ENCODE data around the gene ZFR. TPM values are rescaled to one million over a fixed set of nuclear protein-coding genes. Genes with fewer than 3 reads are reported as not detected.

The ZFR gene
- polyA plus RNA-seq, 1 of the 3 experiments (the other 2 are of a cell fraction): 24.6 TPM

DNA sequence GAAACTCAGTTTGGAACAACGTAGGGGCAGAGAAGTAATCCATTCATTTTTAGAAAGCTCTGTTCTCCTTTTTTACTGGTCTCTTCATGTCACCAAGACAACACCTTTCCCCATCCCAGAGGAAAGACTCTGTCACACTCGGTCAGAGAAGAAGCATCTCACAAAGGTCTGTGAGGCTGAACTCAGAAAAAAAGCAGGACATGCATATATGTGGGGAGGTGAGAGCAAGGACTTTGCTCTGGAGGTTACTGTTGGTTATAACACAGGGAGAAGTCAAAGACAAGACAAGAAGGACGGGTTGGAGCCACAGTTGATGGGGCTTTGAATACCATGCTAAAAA lies 112.6 kb downstream of the ZFR start:
- H3K4me2 ChIP-seq: no peak overlapping the region
- no peaks in the 10 kb centered on the region for H4K20me1 ChIP-seq (ENCODE audit: insufficient read depth)
- no peaks in the 10 kb centered on the region for H3F3A ChIP-seq (replicated peaks; ENCODE audit: insufficient read depth)
- H3K4me1 ChIP-seq (ENCODE audit: control insufficient read depth in 1 of 2, insufficient read depth in 2 of 2, low read depth in 1 of 2, low read length in 1 of 2): no peaks in the 10 kb centered on the region
- no peaks in the 10 kb centered on the region for H3K36me3 ChIP-seq (replicated peaks in 1 of 2; ENCODE audit: control insufficient read depth in 1 of 2, insufficient read depth in 2 of 2, low read length in 1 of 2)
- H3K27me3 ChIP-seq (ENCODE audit: insufficient read depth): no peaks in the 10 kb centered on the region
- no peaks in the 10 kb centered on the region for H3K9me2 ChIP-seq
- POLR2A ChIA-PET: no interaction called here
- no peak for DNase-seq
- TF ChIP-seq GABPA (IDR thresholded peaks at IDR 0.05; ENCODE audit: low read depth): no peak
- no peak for TF ChIP-seq RFX5 (IDR thresholded peaks at IDR 0.05; ENCODE audit: low read length)
- TF ChIP-seq MXI1 (IDR thresholded peaks at IDR 0.05; ENCODE audit: low read depth, low read length): no peak
- no peak for TF ChIP-seq FOXJ3 (CRISPR knock-in tag; IDR thresholded peaks at IDR 0.05)
- H3K9me3 ChIP-seq: no peaks in the 10 kb centered on the region
- H3K4me3 ChIP-seq (ENCODE audit: low read depth in 2 of 2, low read length in 1 of 2): no peak overlapping the region
- no peak overlapping the region for H2AFZ ChIP-seq (ENCODE audit: low read depth)
- WGBS (ENCODE audit: low lambda C conversion rate): 37% methylated on average over 3 of the region's 3 CpGs
- CTCF ChIA-PET: interaction anchor here (1.3 to 5.6 kb wide), 2 partner anchors 11 to 99 kb away, joined by 6 to 71 read pairs; no protein-coding TSS in a partner anchor
- H3K79me2 ChIP-seq (ENCODE audit: insufficient read depth): no peaks in the 10 kb centered on the region
- no peak overlapping the region for H3K9ac ChIP-seq
- no peak overlapping the region for H3K27ac ChIP-seq (ENCODE audit: low read depth in 2 of 2, low read length in 1 of 2)

DNA sequence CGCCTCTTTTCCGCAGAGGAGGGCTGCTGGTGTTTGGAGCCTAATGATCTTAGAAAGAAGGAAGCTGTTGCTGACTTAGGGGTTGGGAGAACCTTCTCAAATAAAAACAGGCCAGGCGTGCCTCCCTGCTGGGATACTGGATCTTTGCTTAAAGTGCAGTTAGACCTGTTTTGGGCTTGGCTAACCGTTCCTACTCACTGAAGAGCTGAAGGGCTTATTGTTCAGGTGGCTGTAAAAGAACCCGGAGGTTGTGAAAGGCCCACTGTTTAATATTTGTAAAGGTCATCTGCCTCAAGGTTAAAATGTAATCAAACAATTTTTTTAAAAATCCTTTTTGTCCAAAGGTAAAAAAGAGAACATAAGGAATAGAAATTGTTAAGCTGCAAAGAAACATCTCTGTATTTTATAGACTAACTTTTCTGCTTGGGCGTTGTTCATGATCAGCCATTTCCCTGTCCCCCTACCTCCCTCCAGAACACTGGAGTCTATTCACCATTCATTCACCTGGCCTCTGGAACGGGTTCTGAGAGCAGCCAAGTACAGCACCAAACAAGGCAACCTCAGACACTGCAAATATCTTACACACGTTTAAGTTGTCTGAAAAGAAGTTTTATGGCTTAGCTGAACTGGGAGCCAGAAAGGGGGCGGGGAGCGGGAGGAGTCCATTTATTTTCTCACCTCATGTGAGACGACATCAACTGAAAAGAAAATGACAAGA lies 113.2 kb downstream of the ZFR start:
- Histone ChIP-seq H3K9me3 (no peaks in the 10 kb centered on the region), H3K79me2 (ENCODE audit: insufficient read depth) (no peaks in the 10 kb centered on the region), H3K27ac (ENCODE audit: low read depth in 2 of 2, low read length in 1 of 2) (no peak overlapping the region), H3K4me3 (ENCODE audit: low read depth in 2 of 2, low read length in 1 of 2) (no peak overlapping the region), H3K36me3 (replicated peaks in 1 of 2; ENCODE audit: control insufficient read depth in 1 of 2, insufficient read depth in 2 of 2, low read length in 1 of 2) (no peaks in the 10 kb centered on the region), H3K9ac (no peak overlapping the region), H3K4me1 (ENCODE audit: control insufficient read depth in 1 of 2, insufficient read depth in 2 of 2, low read depth in 1 of 2, low read length in 1 of 2) (no peaks in the 10 kb centered on the region), H2AFZ (ENCODE audit: low read depth) (no peak overlapping the region), H4K20me1 (ENCODE audit: insufficient read depth) (no peaks in the 10 kb centered on the region), H3K27me3 (ENCODE audit: insufficient read depth) (no peaks in the 10 kb centered on the region), H3K9me2 (no peaks in the 10 kb centered on the region), H3F3A (replicated peaks; ENCODE audit: insufficient read depth) (no peaks in the 10 kb centered on the region), H3K4me2 (no peak overlapping the region)
- WGBS (ENCODE audit: low lambda C conversion rate): 52% methylated on average over 11 of the region's 11 CpGs
- POLR2A ChIA-PET: no interaction called here
- no peak for DNase-seq
- TF ChIP-seq RAD21 (IDR thresholded peaks at IDR 0.05; ENCODE audit: low read length) (no peak), FOSL2 (IDR thresholded peaks at IDR 0.05; ENCODE audit: borderline replicate concordance, low read depth) (no peak), FOXJ3 (CRISPR knock-in tag; IDR thresholded peaks at IDR 0.05) (no peak), TEAD4 (IDR thresholded peaks at IDR 0.05; ENCODE audit: borderline replicate concordance, insufficient read depth) (no peak), POLR2AphosphoS5 (IDR thresholded peaks at IDR 0.05; ENCODE audit: low read depth, low read length) (no peak), YY1 (IDR thresholded peaks at IDR 0.05; ENCODE audit: low read depth) (no peak), SIN3A (IDR thresholded peaks at IDR 0.05; ENCODE audit: borderline replicate concordance, low read depth, low read length) (no peak), RFX5 (IDR thresholded peaks at IDR 0.05; ENCODE audit: low read length) (no peak), CHD2 (IDR thresholded peaks at IDR 0.05; ENCODE audit: low read length, partially characterized antibody) (no peak), RCOR1 (IDR thresholded peaks at IDR 0.05; ENCODE audit: low read length) (no peak), SMC3 (IDR thresholded peaks at IDR 0.05; ENCODE audit: low read depth, low read length) (no peak)
- TF ChIP-seq, protein P1, sequence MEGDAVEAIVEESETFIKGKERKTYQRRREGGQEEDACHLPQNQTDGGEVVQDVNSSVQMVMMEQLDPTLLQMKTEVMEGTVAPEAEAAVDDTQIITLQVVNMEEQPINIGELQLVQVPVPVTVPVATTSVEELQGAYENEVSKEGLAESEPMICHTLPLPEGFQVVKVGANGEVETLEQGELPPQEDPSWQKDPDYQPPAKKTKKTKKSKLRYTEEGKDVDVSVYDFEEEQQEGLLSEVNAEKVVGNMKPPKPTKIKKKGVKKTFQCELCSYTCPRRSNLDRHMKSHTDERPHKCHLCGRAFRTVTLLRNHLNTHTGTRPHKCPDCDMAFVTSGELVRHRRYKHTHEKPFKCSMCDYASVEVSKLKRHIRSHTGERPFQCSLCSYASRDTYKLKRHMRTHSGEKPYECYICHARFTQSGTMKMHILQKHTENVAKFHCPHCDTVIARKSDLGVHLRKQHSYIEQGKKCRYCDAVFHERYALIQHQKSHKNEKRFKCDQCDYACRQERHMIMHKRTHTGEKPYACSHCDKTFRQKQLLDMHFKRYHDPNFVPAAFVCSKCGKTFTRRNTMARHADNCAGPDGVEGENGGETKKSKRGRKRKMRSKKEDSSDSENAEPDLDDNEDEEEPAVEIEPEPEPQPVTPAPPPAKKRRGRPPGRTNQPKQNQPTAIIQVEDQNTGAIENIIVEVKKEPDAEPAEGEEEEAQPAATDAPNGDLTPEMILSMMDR (IDR thresholded peaks at IDR 0.05): no peak
- TF ChIP-seq, protein P2, sequence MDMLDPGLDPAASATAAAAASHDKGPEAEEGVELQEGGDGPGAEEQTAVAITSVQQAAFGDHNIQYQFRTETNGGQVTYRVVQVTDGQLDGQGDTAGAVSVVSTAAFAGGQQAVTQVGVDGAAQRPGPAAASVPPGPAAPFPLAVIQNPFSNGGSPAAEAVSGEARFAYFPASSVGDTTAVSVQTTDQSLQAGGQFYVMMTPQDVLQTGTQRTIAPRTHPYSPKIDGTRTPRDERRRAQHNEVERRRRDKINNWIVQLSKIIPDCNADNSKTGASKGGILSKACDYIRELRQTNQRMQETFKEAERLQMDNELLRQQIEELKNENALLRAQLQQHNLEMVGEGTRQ (IDR thresholded peaks at IDR 0.05; ENCODE audit: borderline replicate concordance, low read depth, low read length): no peak
- TF ChIP-seq, protein P3, sequence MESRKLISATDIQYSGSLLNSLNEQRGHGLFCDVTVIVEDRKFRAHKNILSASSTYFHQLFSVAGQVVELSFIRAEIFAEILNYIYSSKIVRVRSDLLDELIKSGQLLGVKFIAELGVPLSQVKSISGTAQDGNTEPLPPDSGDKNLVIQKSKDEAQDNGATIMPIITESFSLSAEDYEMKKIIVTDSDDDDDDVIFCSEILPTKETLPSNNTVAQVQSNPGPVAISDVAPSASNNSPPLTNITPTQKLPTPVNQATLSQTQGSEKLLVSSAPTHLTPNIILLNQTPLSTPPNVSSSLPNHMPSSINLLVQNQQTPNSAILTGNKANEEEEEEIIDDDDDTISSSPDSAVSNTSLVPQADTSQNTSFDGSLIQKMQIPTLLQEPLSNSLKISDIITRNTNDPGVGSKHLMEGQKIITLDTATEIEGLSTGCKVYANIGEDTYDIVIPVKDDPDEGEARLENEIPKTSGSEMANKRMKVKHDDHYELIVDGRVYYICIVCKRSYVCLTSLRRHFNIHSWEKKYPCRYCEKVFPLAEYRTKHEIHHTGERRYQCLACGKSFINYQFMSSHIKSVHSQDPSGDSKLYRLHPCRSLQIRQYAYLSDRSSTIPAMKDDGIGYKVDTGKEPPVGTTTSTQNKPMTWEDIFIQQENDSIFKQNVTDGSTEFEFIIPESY (IDR thresholded peaks at IDR 0.05; ENCODE audit: borderline replicate concordance, low read depth): no peak
- TF ChIP-seq, protein P4, sequence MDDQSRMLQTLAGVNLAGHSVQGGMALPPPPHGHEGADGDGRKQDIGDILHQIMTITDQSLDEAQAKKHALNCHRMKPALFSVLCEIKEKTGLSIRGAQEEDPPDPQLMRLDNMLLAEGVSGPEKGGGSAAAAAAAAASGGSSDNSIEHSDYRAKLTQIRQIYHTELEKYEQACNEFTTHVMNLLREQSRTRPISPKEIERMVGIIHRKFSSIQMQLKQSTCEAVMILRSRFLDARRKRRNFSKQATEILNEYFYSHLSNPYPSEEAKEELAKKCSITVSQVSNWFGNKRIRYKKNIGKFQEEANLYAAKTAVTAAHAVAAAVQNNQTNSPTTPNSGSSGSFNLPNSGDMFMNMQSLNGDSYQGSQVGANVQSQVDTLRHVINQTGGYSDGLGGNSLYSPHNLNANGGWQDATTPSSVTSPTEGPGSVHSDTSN (IDR thresholded peaks at IDR 0.05): no peak
- CTCF ChIA-PET: interaction anchor here (0.9 to 5.6 kb wide), 3 partner anchors 11 to 126 kb away, joined by 3 to 71 read pairs (median 6); no protein-coding TSS in a partner anchor
